Pancreas (tissue), 10 donors: ENCODE data around the gene ZCCHC14. TPM values are rescaled to one million over a fixed set of nuclear protein-coding genes. Genes with fewer than 3 reads are reported as not detected.

Experiments
- ATAC-seq, 4 donors: fragments of 200-7000 bp; cut with Tn5 transposase; one replicate each; pipeline versions ENCODE4 v1.8.0 to v1.9.1; 2020; ENCODE audit warnings: mild to moderate bottlenecking in 4 of 4, moderate library complexity in 4 of 4
- DNase-seq, 6 donors: peaks; one replicate each; pipeline ENCODE4 v3.0.0-alpha.2; 2020
- FAIRE-seq: peaks from 2 replicates; lab custom pipeline; 2012; peaks lifted over from hg19 to GRCh38; lab: Jason Lieb, UNC
- H3K27ac ChIP-seq, 4 donors: fragments of 200-600 bp; sonication (generic); 1 replicate in 3 of 4; 2 replicates in 1 of 4; pipeline versions ENCODE4 v1.5.0 to v1.8.0; 2020
- H3K27me3 ChIP-seq, 4 donors: fragments of 200-600 bp; one replicate each; pipeline ENCODE4 v1.8.0; 2021
- H3K36me3 ChIP-seq, 3 donors: fragments of 200-600 bp; sonication (generic) in 1 of 3; one replicate each; pipeline versions ENCODE4 v1.5.0 to v1.8.0; 2020 to 2021
- H3K4me1 ChIP-seq, 3 donors: fragments of 200-600 bp; one replicate each; pipeline ENCODE4 v1.8.0; 2021
- H3K4me3 ChIP-seq, 4 donors: fragments of 200-600 bp; sonication (generic) in 2 of 4; one replicate each; pipeline versions ENCODE4 v1.5.0 to v1.8.0; 2020 to 2021
- H3K9me3 ChIP-seq, 4 donors: fragments of 200-600 bp; one replicate each; pipeline ENCODE4 v1.8.0; 2021
- CTCF ChIP-seq, 4 donors: fragments of 200-600 bp; sonication (generic) in 3 of 4; IDR thresholded peaks; one replicate each; pipeline versions ENCODE4 v1.5.0 to v1.8.0; 2021; ENCODE audit warnings: antibody characterized with exemption in 4 of 4
- WGBS, 2 donors: extraction: QIAGEN DNeasy Blood & Tissue Kit; methylation state at CpG; one replicate each; pipeline ENCODE4 v1.1.7; 2013; 5-methylcytosine and 5-hydroxymethylcytosine counted together
- intact Hi-C, 3 donors: fragments of 100-400 bp; cut with DNase I; formaldehyde crosslinking; loops; one replicate each; pipeline versions ENCODE4 v1.11.1 to v1.14.2; 2022
- polyA plus RNA-seq, 2 donors: library from polyadenylated mRNA; stranded (reverse); fragments of 200-250 nt; gene quantifications; one replicate each; pipeline ENCODE4 v1.2.3, GENCODE V29; 2013
- total RNA-seq, 6 donors: library from RNA; stranded (reverse); fragmentation: NEBNext Ultra II Directional in 4 of 6; extraction: Animal tissue kit (Norgen Biotek cat#: 25700) in 4 of 6; gene quantifications; one replicate each; pipeline versions ENCODE4 v1.2.1 to v1.2.4, GENCODE V29; 2021 to 2023
- donor health status: healthy with polysubstance abuse.
- donor health status: DM: no; HTN: no; CAD: no; lungs with moderate emphysema.
- donor health status: DM: no; HTN: no; CAD: no.
- donor health status: control.
- donor health status: control.
- donor health status: Bipolar disorder and iron deficiency.
- donor health status: DM: yes; HTN: yes; CAD: no.
- donor health status: DM: no; HTN: no; CAD: no.
- donor health status: DM: no; HTN: no; CAD: no.
- donor health status: DM: yes; HTN: yes; CAD: no.

ZCCHC14 gene
- total and polyA plus RNA-seq, 8 donors, result 10.7 to 20.0 (median 12.8) TPM

- no peak for ATAC-seq
- no peak for DNase-seq
- 93 to 95% methylated on average over 25 of the region's 25 CpGs for WGBS, 2 donors
- intact Hi-C loops, result no loop called here
- Histone ChIP-seq H3K27ac (no peak overlapping the region), H3K27me3 (no peaks in the 10 kb centered on the region), H3K4me3 (no peak overlapping the region), H3K9me3 (no peaks in the 10 kb centered on the region), H3K4me1 (no peaks in the 10 kb centered on the region), H3K36me3 (peaks cover 0 to 31% (median 4%) of the 10 kb centered on the region in 3 donors)
- FAIRE-seq, result no peak
- TF ChIP-seq CTCF (IDR thresholded peaks at IDR 0.05), result no peak
Observed at GRCh38 chr16:87421003-87421912, 71.6 kb downstream of the ZCCHC14 start.

- H3K36me3 ChIP-seq, result peaks cover 0 to 33% (median 4%) of the 10 kb centered on the region in 3 donors
- no peak overlapping the region for H3K4me3 ChIP-seq
- DNase-seq, result no peak
- FAIRE-seq, result no peak
- H3K27ac ChIP-seq, result no peak overlapping the region
- no peak for TF ChIP-seq CTCF (IDR thresholded peaks at IDR 0.05)
- H3K4me1 ChIP-seq, result no peaks in the 10 kb centered on the region
- no peaks in the 10 kb centered on the region for H3K9me3 ChIP-seq
- no peaks in the 10 kb centered on the region for H3K27me3 ChIP-seq
- 92 to 95% methylated on average over 25 of the region's 25 CpGs for WGBS, 2 donors
- peak in 1 of 4 donors; percentile 37 for ATAC-seq
- intact Hi-C loops, result no loop called here
Observed at GRCh38 chr16:87420026-87421002, 72.5 kb downstream of the ZCCHC14 start.

- Histone ChIP-seq H3K4me1 (no peaks in the 10 kb centered on the region), H3K36me3 (peaks cover 0 to 44% (median 4%) of the 10 kb centered on the region in 3 donors), H3K27me3 (no peaks in the 10 kb centered on the region), H3K9me3 (no peaks in the 10 kb centered on the region), H3K27ac (no peak overlapping the region), H3K4me3 (no peak overlapping the region)
- WGBS, 2 donors, result 71 to 77% methylated on average over 6 of the region's 6 CpGs
- intact Hi-C loops, result loop anchor here in 1 of 3 donors (10.0 kb wide), 1 partner anchor 216 kb away; no protein-coding TSS in a partner anchor
- ATAC-seq (no peak), DNase-seq (no peak), FAIRE-seq (no peak)
- TF ChIP-seq CTCF (IDR thresholded peaks at IDR 0.05), result no peak
Observed at GRCh38 chr16:87418644-87419043, 74.2 kb downstream of the ZCCHC14 start.

GRCh38 chr16:87418216-87418615, 74.6 kb downstream of the ZCCHC14 start:
- no peak for ATAC-seq
- Histone ChIP-seq H3K36me3 (peaks cover 0 to 40% (median 4%) of the 10 kb centered on the region in 3 donors), H3K4me3 (no peak overlapping the region), H3K27me3 (no peaks in the 10 kb centered on the region), H3K4me1 (no peaks in the 10 kb centered on the region), H3K27ac (no peak overlapping the region), H3K9me3 (no peaks in the 10 kb centered on the region)
- WGBS, 2 donors, result 94% methylated on average over 18 of the region's 18 CpGs
- TF ChIP-seq CTCF (IDR thresholded peaks at IDR 0.05), result no peak
- intact Hi-C loops, result loop anchor here in 1 of 3 donors (10.0 kb wide), 1 partner anchor 217 kb away; no protein-coding TSS in a partner anchor
- DNase-seq, result no peak
- no peak for FAIRE-seq
